ENCODE data around the gene FRMD4A. TPM values are rescaled to one million over a fixed set of nuclear protein-coding genes. Genes with fewer than 3 reads are reported as not detected.

FRMD4A gene
- total RNA-seq, 1 experiment from 2014 or later, result 0.23 TPM

- peaks cover 41% of the 10 kb centered on the region for H3K36me3 Mint-ChIP-seq (ENCODE audit: insufficient read depth, unreplicated experiment)
- no peak overlapping the region for H3K27ac Mint-ChIP-seq (ENCODE audit: low read depth, unreplicated experiment)
- ChIA-PET CTCF (no interaction called here), POLR2A (interaction anchor here (0.6 kb wide), 1 partner anchor 197 kb away, joined by 3 read pairs; no protein-coding TSS in a partner anchor)
- BruUV-seq (replicated peaks), result no TSS peak
- intact Hi-C loops (cut with micrococcal nuclease), result no loop called here
- TF ChIP-seq, protein P1, sequence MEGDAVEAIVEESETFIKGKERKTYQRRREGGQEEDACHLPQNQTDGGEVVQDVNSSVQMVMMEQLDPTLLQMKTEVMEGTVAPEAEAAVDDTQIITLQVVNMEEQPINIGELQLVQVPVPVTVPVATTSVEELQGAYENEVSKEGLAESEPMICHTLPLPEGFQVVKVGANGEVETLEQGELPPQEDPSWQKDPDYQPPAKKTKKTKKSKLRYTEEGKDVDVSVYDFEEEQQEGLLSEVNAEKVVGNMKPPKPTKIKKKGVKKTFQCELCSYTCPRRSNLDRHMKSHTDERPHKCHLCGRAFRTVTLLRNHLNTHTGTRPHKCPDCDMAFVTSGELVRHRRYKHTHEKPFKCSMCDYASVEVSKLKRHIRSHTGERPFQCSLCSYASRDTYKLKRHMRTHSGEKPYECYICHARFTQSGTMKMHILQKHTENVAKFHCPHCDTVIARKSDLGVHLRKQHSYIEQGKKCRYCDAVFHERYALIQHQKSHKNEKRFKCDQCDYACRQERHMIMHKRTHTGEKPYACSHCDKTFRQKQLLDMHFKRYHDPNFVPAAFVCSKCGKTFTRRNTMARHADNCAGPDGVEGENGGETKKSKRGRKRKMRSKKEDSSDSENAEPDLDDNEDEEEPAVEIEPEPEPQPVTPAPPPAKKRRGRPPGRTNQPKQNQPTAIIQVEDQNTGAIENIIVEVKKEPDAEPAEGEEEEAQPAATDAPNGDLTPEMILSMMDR (IDR thresholded peaks at IDR 0.05; ENCODE audit: unreplicated experiment), result no peak
- no peaks in the 10 kb centered on the region for H3K27me3 Mint-ChIP-seq (ENCODE audit: insufficient read depth, unreplicated experiment)
- DNase-seq (ENCODE audit: unreplicated experiment), result no peak
- H3K4me1 Mint-ChIP-seq (ENCODE audit: insufficient read depth, unreplicated experiment), result no peaks in the 10 kb centered on the region
- H3K4me3 Mint-ChIP-seq (ENCODE audit: unreplicated experiment), result no peak overlapping the region
- H3K9me3 Mint-ChIP-seq (ENCODE audit: unreplicated experiment), result no peaks in the 10 kb centered on the region
Measured at GRCh38 chr10:13632440-13632839, 698.3 kb downstream of the FRMD4A start.

- Mint-ChIP-seq H3K27me3 (ENCODE audit: insufficient read depth, unreplicated experiment) (no peaks in the 10 kb centered on the region), H3K27ac (ENCODE audit: low read depth, unreplicated experiment) (no peak overlapping the region), H3K36me3 (ENCODE audit: insufficient read depth, unreplicated experiment) (peaks cover 41% of the 10 kb centered on the region), H3K9me3 (ENCODE audit: unreplicated experiment) (no peaks in the 10 kb centered on the region), H3K4me3 (ENCODE audit: unreplicated experiment) (no peak overlapping the region), H3K4me1 (ENCODE audit: insufficient read depth, unreplicated experiment) (no peaks in the 10 kb centered on the region)
- POLR2A ChIA-PET, result interaction anchor here (1.4 kb wide), 1 partner anchor 8 kb away, joined by 4 read pairs; no protein-coding TSS in a partner anchor
- intact Hi-C loops (cut with micrococcal nuclease), result no loop called here
- DNase-seq (ENCODE audit: unreplicated experiment), result no peak
- CTCF ChIA-PET, result no interaction called here
- TF ChIP-seq, protein P1 (IDR thresholded peaks at IDR 0.05; ENCODE audit: unreplicated experiment), result no peak
- no TSS peak for BruUV-seq (replicated peaks)
Measured at GRCh38 chr10:13631594-13631993, 699.1 kb downstream of the FRMD4A start.

DNA sequence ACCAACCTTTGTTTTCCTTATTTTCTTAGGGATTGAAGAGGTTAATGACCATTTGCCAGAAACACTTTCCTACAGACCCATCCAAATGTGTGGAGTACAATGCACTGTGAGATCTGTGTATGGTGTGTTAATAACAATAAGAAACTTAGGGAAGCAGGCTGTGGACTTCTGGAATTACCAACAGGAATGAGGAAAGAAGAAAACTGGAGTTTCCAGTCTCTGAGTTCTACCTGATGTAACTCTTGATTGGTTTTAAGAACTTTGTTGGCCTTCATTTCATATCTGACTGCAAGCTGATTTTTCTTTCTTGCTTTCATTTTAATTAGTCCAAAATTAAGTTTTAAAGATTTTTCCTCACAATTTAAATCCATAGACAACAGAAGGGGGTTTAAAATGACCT is 700.5 kb downstream of the FRMD4A start:
- no peak overlapping the region for H3K4me3 Mint-ChIP-seq (ENCODE audit: unreplicated experiment)
- TSS peak; percentile 35 for BruUV-seq (replicated peaks)
- ChIA-PET POLR2A (interaction anchor here (1.4 kb wide), 1 partner anchor 9 kb away, joined by 4 read pairs; no protein-coding TSS in a partner anchor), CTCF (interaction anchor here (1.2 kb wide), 1 partner anchor 9 kb away, joined by 3 read pairs; no protein-coding TSS in a partner anchor)
- intact Hi-C loops (cut with micrococcal nuclease), result no loop called here
- H3K4me1 Mint-ChIP-seq (ENCODE audit: insufficient read depth, unreplicated experiment), result no peaks in the 10 kb centered on the region
- peaks cover 41% of the 10 kb centered on the region for H3K36me3 Mint-ChIP-seq (ENCODE audit: insufficient read depth, unreplicated experiment)
- no peak for DNase-seq (ENCODE audit: unreplicated experiment)
- H3K27me3 Mint-ChIP-seq (ENCODE audit: insufficient read depth, unreplicated experiment), result no peaks in the 10 kb centered on the region
- H3K27ac Mint-ChIP-seq (ENCODE audit: low read depth, unreplicated experiment), result no peak overlapping the region
- TF ChIP-seq, protein P1 (IDR thresholded peaks at IDR 0.05; ENCODE audit: unreplicated experiment), result no peak
- no peaks in the 10 kb centered on the region for H3K9me3 Mint-ChIP-seq (ENCODE audit: unreplicated experiment)

GRCh38 chr10:13629116-13629515 is 701.6 kb downstream of the FRMD4A start:
- H3K27me3 Mint-ChIP-seq (ENCODE audit: insufficient read depth, unreplicated experiment), result no peaks in the 10 kb centered on the region
- no peak overlapping the region for H3K27ac Mint-ChIP-seq (ENCODE audit: low read depth, unreplicated experiment)
- BruUV-seq (replicated peaks), result no TSS peak
- intact Hi-C loops (cut with micrococcal nuclease), result no loop called here
- H3K36me3 Mint-ChIP-seq (ENCODE audit: insufficient read depth, unreplicated experiment), result peaks cover 37% of the 10 kb centered on the region
- H3K4me1 Mint-ChIP-seq (ENCODE audit: insufficient read depth, unreplicated experiment), result no peaks in the 10 kb centered on the region
- TF ChIP-seq, protein P1 (IDR thresholded peaks at IDR 0.05; ENCODE audit: unreplicated experiment), result no peak
- ChIA-PET CTCF (interaction anchor here (1.2 kb wide), 1 partner anchor 11 kb away, joined by 3 read pairs; no protein-coding TSS in a partner anchor), POLR2A (no interaction called here)
- H3K9me3 Mint-ChIP-seq (ENCODE audit: unreplicated experiment), result no peaks in the 10 kb centered on the region
- no peak overlapping the region for H3K4me3 Mint-ChIP-seq (ENCODE audit: unreplicated experiment)
- DNase-seq (ENCODE audit: unreplicated experiment), result no peak

Data from MCF 10A (cell line).